Astrocyte of the spinal cord (primary cell): ENCODE measurements around the gene ETV3L.

Experiments used
- DNase-seq: peaks from one replicate; pipeline ENCODE4 v3.0.0; 2011; ENCODE audit warnings: low read depth, low spot score
- H3K4me3 ChIP-seq: 2 replicates; pipeline ENCODE4 v1.5.1; 2011; ENCODE audit warnings: low read depth, mild to moderate bottlenecking, low read length, moderate library complexity
- in situ Hi-C: cut with HindIII; loops from 2 replicates; pipeline ENCODE4 v1.10.0; 2017; ENCODE audit warnings: low sequenced_read_pairs
- TF ChIP-seq, protein P1 (sequence below): IDR thresholded peaks from 2 replicates; pipeline ENCODE4 v1.5.1; 2012; ENCODE audit warnings: low read depth, mild to moderate bottlenecking, low read length, inconsistent platforms

The ETV3L gene

DNA sequence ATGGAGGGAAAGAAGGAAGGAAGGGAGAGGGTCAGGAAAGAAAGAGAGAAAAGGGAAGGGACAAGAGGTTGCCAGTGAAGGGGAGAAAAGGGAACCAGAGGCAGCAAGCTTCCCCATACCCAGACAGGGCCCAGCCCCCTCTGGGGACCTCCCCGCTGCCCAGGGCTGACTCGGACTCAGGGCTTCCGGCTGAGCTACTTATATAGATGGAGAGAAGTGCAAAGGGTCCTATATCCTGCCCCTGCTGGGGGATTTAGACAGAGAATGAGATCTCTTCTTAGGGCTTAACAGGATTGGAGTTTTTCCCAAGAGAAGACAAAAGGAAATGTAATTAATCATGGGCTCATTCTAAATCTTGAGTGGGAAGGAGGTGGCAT is at the start of gene ETV3L:
TSS of gene ETV3L (minus strand) at position 176 of the 377 bp plus-strand sequence. CDS start 285 bp downstream, outside the sequence.
- in situ Hi-C loops = no loop called here
- TF ChIP-seq, protein P1, sequence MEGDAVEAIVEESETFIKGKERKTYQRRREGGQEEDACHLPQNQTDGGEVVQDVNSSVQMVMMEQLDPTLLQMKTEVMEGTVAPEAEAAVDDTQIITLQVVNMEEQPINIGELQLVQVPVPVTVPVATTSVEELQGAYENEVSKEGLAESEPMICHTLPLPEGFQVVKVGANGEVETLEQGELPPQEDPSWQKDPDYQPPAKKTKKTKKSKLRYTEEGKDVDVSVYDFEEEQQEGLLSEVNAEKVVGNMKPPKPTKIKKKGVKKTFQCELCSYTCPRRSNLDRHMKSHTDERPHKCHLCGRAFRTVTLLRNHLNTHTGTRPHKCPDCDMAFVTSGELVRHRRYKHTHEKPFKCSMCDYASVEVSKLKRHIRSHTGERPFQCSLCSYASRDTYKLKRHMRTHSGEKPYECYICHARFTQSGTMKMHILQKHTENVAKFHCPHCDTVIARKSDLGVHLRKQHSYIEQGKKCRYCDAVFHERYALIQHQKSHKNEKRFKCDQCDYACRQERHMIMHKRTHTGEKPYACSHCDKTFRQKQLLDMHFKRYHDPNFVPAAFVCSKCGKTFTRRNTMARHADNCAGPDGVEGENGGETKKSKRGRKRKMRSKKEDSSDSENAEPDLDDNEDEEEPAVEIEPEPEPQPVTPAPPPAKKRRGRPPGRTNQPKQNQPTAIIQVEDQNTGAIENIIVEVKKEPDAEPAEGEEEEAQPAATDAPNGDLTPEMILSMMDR = no peak
- no peak for DNase-seq
- H3K4me3 ChIP-seq = no peak within 1 kb of the TSS

DNA sequence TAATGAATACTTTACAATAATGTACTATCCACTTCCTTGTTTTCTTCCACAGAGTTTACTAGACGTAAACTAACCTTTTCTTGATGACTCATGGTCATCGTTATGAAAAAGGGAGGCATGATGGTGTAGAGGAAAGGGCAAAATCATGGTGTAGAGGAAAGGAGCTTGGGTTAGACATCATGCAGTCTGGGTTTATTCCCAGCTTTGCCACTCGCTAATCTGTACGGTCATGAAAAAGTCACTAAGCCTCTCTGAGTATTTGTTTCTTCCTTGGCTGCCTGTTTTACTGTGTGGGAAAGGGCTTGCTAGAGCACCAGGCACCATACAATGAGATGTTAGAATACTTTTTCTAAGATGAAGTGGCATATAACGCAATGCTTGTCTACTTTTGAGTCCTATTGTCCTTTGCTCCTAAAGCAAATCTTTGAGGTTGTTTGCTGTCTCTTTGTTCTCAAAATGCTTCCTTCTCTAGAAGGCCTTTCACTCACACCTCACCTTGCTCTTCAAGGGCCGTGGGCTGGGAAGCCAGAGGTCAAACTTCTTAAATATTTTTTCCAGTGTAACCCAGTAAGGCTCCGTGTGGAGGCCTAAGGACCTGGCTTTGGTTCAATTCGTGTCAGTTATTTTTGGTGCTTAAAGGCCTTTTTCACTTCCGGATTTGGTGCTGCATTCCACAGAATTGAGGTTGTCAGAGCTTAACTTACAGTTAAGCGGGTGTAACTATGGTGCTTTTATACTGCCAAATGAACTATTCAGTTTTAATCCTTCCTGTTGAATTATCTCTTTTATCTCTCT is 48.5 kb upstream of the ETV3L start:
- TF ChIP-seq, protein P1 = no peak
- DNase-seq = no peak

DNA sequence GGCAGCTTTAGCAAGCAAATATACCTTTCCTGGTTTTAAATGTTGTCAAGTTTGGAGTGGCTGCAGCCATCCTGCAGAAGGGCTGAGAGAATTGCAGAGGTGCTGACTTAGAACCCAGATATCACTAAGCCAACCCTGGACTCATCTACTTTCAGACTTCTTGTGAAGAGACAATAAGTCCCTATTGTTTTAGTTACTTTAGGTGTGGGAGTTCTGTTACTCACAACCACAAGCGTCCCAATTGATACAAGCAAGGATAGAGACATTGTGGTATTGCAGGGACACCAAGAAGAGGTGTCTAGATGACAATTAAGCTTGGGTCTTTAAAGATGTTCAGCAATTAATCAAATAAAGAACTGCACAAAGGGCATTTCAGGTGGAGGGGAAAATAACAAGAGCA is 47.4 kb upstream of the ETV3L start:
- no peak for DNase-seq
- no peak overlapping the region for H3K4me3 ChIP-seq
- TF ChIP-seq, protein P1 = no peak
- in situ Hi-C loops = no loop called here

More for the DNA sequence above, 48.5 kb upstream of the ETV3L start:
- no peak overlapping the region for H3K4me3 ChIP-seq
- in situ Hi-C loops = no loop called here

DNA sequence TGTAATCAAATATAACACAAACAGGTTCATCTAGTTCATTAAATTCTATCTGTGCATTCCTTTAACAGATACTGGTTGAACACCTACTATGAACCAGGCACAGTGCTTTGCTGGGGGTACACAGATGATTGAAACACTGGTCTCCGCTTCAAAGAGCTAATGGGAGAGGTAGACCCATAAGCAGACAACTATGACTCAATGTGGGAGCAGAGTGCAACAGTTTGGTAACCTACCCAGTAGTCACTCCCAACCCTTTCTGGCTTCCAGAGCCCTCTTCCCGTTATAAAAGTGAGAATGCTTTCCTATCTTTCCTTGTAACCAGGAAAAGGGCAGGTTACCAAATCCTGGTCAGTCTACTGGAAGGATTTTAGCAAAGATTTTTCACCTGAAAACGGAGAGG is 46.6 kb upstream of the ETV3L start:
- no peak for DNase-seq
- TF ChIP-seq, protein P1 = no peak
- in situ Hi-C loops = no loop called here
- H3K4me3 ChIP-seq = no peak overlapping the region

DNA sequence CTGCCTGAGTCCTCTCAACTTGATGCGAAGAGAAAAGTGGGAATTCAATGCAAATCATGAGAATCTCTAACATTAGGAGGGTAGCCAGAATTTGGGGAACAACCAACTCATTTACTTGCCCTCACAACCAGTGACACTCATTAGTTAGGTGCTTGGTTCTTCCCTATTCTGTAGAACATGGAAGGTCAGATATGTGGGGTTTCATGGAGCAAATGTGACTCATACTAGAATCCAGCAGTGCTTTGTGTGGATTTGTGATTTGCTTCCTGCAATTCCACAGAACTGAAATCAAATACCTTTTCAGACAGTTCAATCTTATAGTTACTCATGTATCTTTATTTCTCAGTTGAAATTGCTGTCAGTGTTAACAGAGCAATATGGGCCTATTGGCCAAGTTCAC is 45.5 kb upstream of the ETV3L start:
- no peak for DNase-seq
- no peak overlapping the region for H3K4me3 ChIP-seq
- in situ Hi-C loops = no loop called here
- TF ChIP-seq, protein P1 = no peak

DNA sequence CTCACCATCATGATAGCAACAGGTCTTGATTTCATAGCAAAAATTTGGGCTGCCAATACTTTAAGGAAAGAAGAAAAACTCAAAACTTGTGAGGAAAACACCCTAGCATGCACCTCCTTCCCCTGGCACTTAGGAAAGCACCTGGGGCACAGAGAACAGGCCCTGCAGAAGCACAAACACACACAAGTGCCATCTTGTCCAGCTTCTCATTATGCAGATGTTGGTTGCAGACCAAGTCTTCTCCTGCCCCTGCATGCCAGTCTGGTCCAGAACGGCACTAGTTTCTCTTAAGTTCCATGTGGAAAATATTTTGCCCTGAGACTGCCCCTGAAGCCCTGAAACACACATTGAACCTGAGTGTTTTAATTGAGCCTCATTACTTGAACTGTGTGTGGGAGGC is 44.9 kb upstream of the ETV3L start:
- no peak overlapping the region for H3K4me3 ChIP-seq
- TF ChIP-seq, protein P1 = no peak
- DNase-seq = no peak
- in situ Hi-C loops = no loop called here
